HepG2 (cell line): Measurements from ENCODE around the gene IKZF3. TPM values are rescaled to one million over a fixed set of nuclear protein-coding genes. Genes with fewer than 3 reads are reported as not detected.
A peak's percentile ranks its signal among the peaks of the same experiment; 100 is the strongest.

Experiments used
- HDAC2 ChIP-seq: sonication (generic); formaldehyde crosslinking; IDR thresholded peaks from 2 replicates; pipeline ENCODE4 v1.4.0; 2020; ENCODE audit warnings: missing genetic modification reagents
- KLF9 ChIP-seq: IDR thresholded peaks from 2 replicates; pipeline ENCODE4 v1.6.1; 2016; ENCODE audit warnings: low read depth
- MATR3 ChIP-seq: sonication (generic); formaldehyde crosslinking; IDR thresholded peaks from 2 replicates; pipeline ENCODE4 v1.4.0; 2020; ENCODE audit warnings: missing genetic modification reagents
- NFATC3 ChIP-seq: sonication (generic); formaldehyde crosslinking; IDR thresholded peaks from 2 replicates; pipeline ENCODE4 v1.5.1; 2020; ENCODE audit warnings: mild to moderate bottlenecking, missing genetic modification reagents
- NFYB ChIP-seq: sonication (generic); formaldehyde crosslinking; IDR thresholded peaks from 2 replicates; pipeline ENCODE4 v1.4.0; 2020; ENCODE audit warnings: missing genetic modification reagents
- NR1H2 ChIP-seq: sonication (generic); formaldehyde crosslinking; IDR thresholded peaks from 2 replicates; pipeline ENCODE4 v1.8.1; 2022; ENCODE audit warnings: low read depth, missing genetic modification reagents, borderline replicate concordance
- RNF2 ChIP-seq: fragments of 450-650 bp; conservative IDR thresholded peaks from 2 replicates; pipeline ENCODE4 v1.6.1; 2016; ENCODE audit warnings: low read depth
- SUZ12 ChIP-seq: fragments of 150-350 bp; IDR thresholded peaks from 2 replicates; pipeline ENCODE4 v1.6.1; 2014; ENCODE audit warnings: low read depth, low read length
- XRCC5 ChIP-seq: fragments of 200-400 bp; formaldehyde crosslinking; optimal IDR thresholded peaks from 2 replicates; pipeline ENCODE3; 2017; ENCODE audit warnings: mild to moderate bottlenecking, low read length
- YEATS4 ChIP-seq: sonication (generic); formaldehyde crosslinking; IDR thresholded peaks from 2 replicates; pipeline ENCODE4 v1.4.0; 2020; ENCODE audit warnings: missing genetic modification reagents, borderline replicate concordance
- ZBTB49 ChIP-seq: sonication (generic); formaldehyde crosslinking; IDR thresholded peaks from 2 replicates; pipeline ENCODE4 v1.4.0; 2020; ENCODE audit warnings: missing genetic modification reagents, borderline replicate concordance
- ZBTB7A ChIP-seq: sonication (generic); formaldehyde crosslinking; IDR thresholded peaks from 2 replicates; pipeline ENCODE4 v1.8.0; 2022; ENCODE audit warnings: mild to moderate bottlenecking, missing genetic modification reagents
- ZNF224 ChIP-seq: sonication (generic); formaldehyde crosslinking; IDR thresholded peaks from 2 replicates; pipeline ENCODE4 v1.5.0; 2020; ENCODE audit warnings: mild to moderate bottlenecking, missing genetic modification reagents
- ZNF446 ChIP-seq: sonication (generic); formaldehyde crosslinking; IDR thresholded peaks from 2 replicates; pipeline ENCODE4 v1.5.0; 2020; ENCODE audit warnings: mild to moderate bottlenecking, missing genetic modification reagents
- ZNF468 ChIP-seq: sonication (generic); formaldehyde crosslinking; IDR thresholded peaks from 2 replicates; pipeline ENCODE4 v1.8.0; 2022; ENCODE audit warnings: mild to moderate bottlenecking, moderate library complexity, missing genetic modification reagents
- polyA plus RNA-seq, 8 experiments: library from polyadenylated mRNA; depleted of rRNA in 3 of 8; stranded (reverse) in 7 of 8; unstranded in 1 of 8; fragments of >200 nt; fragmentation: Illumina TruSeq in 4 of 8; extraction: Trizol in 4 of 8; gene quantifications; 2 replicates each; pipeline versions ENCODE4 v1.2.1 to v1.2.3, GENCODE V29; 2011 to 2016; ENCODE audit warnings: low read depth in 4 of 8, missing spikeins in 1 of 8, mixed read lengths in 1 of 8; ENCODE audit not compliant: insufficient read depth in 1 of 8
- total RNA-seq, 5 experiments: library from RNA; depleted of rRNA; stranded (reverse); fragments of >200 nt; fragmentation: Illumina TruSeq; extraction: Trizol; gene quantifications; 2 replicates each; pipeline ENCODE4 v1.2.3, GENCODE V29; 2016; ENCODE audit warnings: low read depth in 1 of 5
- TF ChIP-seq, protein P1 (sequence below): sonication (generic); formaldehyde crosslinking; IDR thresholded peaks from 2 replicates; pipeline ENCODE4 v1.4.0; 2020; ENCODE audit warnings: missing genetic modification reagents, mild to moderate bottlenecking, borderline replicate concordance
- TF ChIP-seq, protein P2 (sequence below): sonication (generic); formaldehyde crosslinking; IDR thresholded peaks from 2 replicates; pipeline ENCODE4 v1.4.0; 2020; ENCODE audit warnings: missing genetic modification reagents
- TF ChIP-seq, protein P3 (sequence below): sonication (generic); formaldehyde crosslinking; IDR thresholded peaks from 2 replicates; pipeline ENCODE4 v1.4.0; 2020; ENCODE audit warnings: missing genetic modification reagents, borderline replicate concordance

IKZF3 gene
- total and polyA plus RNA-seq, 2 of the 13 experiments (the other 11 are each of a cell fraction or from before 2014, with no cell fraction given) = not detected

DNA sequence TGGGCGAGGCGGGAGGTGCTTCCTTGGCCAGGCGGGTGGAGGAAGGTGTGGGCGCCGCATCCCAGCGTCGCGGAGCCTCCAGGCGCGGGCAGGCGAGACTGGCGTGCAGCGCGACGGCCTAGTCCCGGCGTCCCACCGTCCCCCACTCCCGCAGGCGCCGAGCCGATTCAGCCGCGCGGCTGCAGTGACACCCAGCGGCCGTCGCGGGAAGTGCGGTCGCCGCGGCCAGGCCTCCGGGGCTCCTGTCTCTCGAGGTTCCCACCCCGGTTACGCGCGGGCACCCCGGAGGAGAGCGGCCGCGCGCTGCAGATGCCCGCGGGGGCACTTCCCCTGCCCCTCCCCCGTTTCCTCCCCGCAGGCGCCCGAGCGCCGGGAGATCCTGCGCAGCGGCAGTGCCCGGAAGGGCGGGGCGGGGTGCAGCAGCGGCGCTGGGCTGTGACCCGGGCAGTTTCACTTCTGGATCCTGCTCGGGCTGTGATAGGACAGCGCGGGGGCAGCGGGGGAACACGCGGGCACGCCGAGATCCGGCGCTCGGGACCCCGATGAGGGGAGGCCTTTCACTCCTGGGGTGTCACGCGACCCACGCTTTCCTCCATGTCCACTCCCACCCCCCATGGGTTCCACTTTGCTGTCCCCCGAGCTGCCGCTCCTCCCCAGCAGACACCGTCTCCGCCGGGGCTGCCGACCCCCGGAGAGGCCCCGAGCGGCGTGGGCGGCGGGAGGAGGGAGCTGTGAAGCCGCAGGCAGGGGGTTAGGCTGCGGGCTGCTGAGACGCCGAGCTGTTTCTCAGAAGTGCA is 109.8 kb downstream of the IKZF3 start (continued):
- TF ChIP-seq, protein P1, sequence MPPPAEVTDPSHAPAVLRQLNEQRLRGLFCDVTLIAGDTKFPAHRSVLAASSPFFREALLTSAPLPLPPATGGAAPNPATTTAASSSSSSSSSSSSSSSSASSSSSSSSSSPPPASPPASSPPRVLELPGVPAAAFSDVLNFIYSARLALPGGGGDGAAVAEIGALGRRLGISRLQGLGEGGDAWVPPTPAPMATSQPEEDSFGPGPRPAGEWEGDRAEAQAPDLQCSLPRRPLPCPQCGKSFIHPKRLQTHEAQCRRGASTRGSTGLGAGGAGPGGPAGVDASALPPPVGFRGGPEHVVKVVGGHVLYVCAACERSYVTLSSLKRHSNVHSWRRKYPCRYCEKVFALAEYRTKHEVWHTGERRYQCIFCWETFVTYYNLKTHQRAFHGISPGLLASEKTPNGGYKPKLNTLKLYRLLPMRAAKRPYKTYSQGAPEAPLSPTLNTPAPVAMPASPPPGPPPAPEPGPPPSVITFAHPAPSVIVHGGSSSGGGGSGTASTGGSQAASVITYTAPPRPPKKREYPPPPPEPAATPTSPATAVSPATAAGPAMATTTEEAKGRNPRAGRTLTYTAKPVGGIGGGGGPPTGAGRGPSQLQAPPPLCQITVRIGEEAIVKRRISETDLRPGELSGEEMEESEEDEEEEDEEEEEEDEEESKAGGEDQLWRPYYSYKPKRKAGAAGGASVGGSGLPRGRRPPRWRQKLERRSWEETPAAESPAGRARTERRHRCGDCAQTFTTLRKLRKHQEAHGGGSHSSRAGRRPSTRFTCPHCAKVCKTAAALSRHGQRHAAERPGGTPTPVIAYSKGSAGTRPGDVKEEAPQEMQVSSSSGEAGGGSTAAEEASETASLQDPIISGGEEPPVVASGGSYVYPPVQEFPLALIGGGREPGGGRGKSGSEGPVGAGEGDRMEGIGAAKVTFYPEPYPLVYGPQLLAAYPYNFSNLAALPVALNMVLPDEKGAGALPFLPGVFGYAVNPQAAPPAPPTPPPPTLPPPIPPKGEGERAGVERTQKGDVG (CRISPR knock-in tag) = peak; percentile 21; the same call in 1 of the 2 replicates
- TF ChIP-seq NFATC3 (CRISPR knock-in tag) = no peak; the same call in 1 of the 2 replicates
- no peak for TF ChIP-seq ZNF468 (CRISPR knock-in tag)
- no peak for TF ChIP-seq SUZ12
- TF ChIP-seq, protein P2, sequence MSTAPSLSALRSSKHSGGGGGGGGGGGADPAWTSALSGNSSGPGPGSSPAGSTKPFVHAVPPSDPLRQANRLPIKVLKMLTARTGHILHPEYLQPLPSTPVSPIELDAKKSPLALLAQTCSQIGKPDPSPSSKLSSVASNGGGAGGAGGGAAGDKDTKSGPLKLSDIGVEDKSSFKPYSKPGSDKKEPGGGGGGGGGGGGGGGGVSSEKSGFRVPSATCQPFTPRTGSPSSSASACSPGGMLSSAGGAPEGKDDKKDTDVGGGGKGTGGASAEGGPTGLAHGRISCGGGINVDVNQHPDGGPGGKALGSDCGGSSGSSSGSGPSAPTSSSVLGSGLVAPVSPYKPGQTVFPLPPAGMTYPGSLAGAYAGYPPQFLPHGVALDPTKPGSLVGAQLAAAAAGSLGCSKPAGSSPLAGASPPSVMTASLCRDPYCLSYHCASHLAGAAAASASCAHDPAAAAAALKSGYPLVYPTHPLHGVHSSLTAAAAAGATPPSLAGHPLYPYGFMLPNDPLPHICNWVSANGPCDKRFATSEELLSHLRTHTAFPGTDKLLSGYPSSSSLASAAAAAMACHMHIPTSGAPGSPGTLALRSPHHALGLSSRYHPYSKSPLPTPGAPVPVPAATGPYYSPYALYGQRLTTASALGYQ = peak; percentile 79; the same call in 1 of the 2 replicates
- peak; percentile 80 for TF ChIP-seq ZBTB7A (CRISPR knock-in tag)
- no peak for TF ChIP-seq MATR3 (CRISPR knock-in tag)
- TF ChIP-seq, protein P3, sequence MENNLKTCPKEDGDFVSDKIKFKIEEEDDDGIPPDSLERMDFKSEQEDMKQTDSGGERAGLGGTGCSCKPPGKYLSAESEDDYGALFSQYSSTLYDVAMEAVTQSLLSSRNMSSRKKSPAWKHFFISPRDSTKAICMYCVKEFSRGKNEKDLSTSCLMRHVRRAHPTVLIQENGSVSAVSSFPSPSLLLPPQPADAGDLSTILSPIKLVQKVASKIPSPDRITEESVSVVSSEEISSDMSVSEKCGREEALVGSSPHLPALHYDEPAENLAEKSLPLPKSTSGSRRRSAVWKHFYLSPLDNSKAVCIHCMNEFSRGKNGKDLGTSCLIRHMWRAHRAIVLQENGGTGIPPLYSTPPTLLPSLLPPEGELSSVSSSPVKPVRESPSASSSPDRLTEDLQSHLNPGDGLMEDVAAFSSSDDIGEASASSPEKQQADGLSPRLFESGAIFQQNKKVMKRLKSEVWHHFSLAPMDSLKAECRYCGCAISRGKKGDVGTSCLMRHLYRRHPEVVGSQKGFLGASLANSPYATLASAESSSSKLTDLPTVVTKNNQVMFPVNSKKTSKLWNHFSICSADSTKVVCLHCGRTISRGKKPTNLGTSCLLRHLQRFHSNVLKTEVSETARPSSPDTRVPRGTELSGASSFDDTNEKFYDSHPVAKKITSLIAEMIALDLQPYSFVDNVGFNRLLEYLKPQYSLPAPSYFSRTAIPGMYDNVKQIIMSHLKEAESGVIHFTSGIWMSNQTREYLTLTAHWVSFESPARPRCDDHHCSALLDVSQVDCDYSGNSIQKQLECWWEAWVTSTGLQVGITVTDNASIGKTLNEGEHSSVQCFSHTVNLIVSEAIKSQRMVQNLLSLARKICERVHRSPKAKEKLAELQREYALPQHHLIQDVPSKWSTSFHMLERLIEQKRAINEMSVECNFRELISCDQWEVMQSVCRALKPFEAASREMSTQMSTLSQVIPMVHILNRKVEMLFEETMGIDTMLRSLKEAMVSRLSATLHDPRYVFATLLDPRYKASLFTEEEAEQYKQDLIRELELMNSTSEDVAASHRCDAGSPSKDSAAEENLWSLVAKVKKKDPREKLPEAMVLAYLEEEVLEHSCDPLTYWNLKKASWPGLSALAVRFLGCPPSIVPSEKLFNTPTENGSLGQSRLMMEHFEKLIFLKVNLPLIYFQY (CRISPR knock-in tag) = peak; percentile 91
- no peak for TF ChIP-seq ZBTB49 (CRISPR knock-in tag)
- peak; percentile 6; the same call in 1 of the 2 replicates for TF ChIP-seq ZNF446 (CRISPR knock-in tag)
- TF ChIP-seq KLF9 (CRISPR knock-in tag) = peak; percentile 67; the same call in 1 of the 2 replicates
- TF ChIP-seq NR1H2 = peak; percentile 88; the same call in 1 of the 2 replicates
- TF ChIP-seq RNF2 = peak; percentile 27; the same call in 1 of the 2 replicates
- peak; percentile 75 for TF ChIP-seq HDAC2 (CRISPR knock-in tag)
- TF ChIP-seq YEATS4 = peak; percentile 97
- peak; percentile 64 for TF ChIP-seq XRCC5
- peak; percentile 53 for TF ChIP-seq NFYB (CRISPR knock-in tag)
- peak; percentile 85; the same call in 1 of the 2 replicates for TF ChIP-seq ZNF224
